Neuronal stem cell (in vitro differentiated cells): ENCODE data around the gene IL15. TPM values are rescaled to one million over a fixed set of nuclear protein-coding genes. Genes with fewer than 3 reads are reported as not detected.

ENCODE experiments used
- DNase-seq: peaks from one replicate; pipeline ENCODE4 v3.0.0-alpha.2; 2013; ENCODE audit warnings: low spot score
- H2AFZ ChIP-seq: one replicate; pipeline ENCODE4 v1.6.1; 2013; ENCODE audit warnings: mild to moderate bottlenecking, low read length, inconsistent platforms
- H2AK5ac ChIP-seq: 2 replicates; pipeline ENCODE4 v1.6.1; 2013; ENCODE audit warnings: low read depth, mild to moderate bottlenecking, inconsistent platforms, low read length, moderate library complexity, mixed read lengths
- H2BK120ac ChIP-seq: 2 replicates; pipeline ENCODE4 v1.6.1; 2013; ENCODE audit warnings: low read depth, mild to moderate bottlenecking, inconsistent platforms, low read length, moderate library complexity, mixed read lengths
- H2BK12ac ChIP-seq: one replicate; pipeline ENCODE4 v1.6.1; 2013; ENCODE audit warnings: low read length, inconsistent platforms
- H2BK15ac ChIP-seq: 2 replicates; pipeline ENCODE4 v1.6.1; 2013; ENCODE audit warnings: mild to moderate bottlenecking, low read length, inconsistent platforms, mixed read lengths
- H2BK5ac ChIP-seq: one replicate; pipeline ENCODE4 v1.6.1; 2013; ENCODE audit warnings: inconsistent platforms, mild to moderate bottlenecking, low read length, moderate library complexity
- H3K14ac ChIP-seq: one replicate; pipeline ENCODE4 v1.6.1; 2013; ENCODE audit warnings: low read length, inconsistent platforms
- H3K18ac ChIP-seq: 2 replicates; pipeline ENCODE4 v1.6.1; 2013; ENCODE audit warnings: low read length, inconsistent platforms
- H3K23ac ChIP-seq: 2 replicates; pipeline ENCODE4 v1.6.1; 2013; ENCODE audit warnings: low read depth, mild to moderate bottlenecking, mixed read lengths, low read length, inconsistent platforms; ENCODE audit not compliant: poor library complexity
- H3K27ac ChIP-seq: replicated peaks from 3 replicates; pipeline ENCODE4 v1.5.1; 2013; ENCODE audit warnings: low read length, inconsistent platforms
- H3K27me3 ChIP-seq, 3 experiments: 2 replicates each; pipeline ENCODE4 v1.6.1; 2013; ENCODE audit warnings: low read length in 3 of 3, mild to moderate bottlenecking in 2 of 3, inconsistent platforms in 1 of 3, low read depth in 1 of 3, mixed read lengths in 1 of 3, moderate library complexity in 1 of 3; ENCODE audit not compliant: control insufficient read depth in 3 of 3, insufficient read depth in 3 of 3
- H3K36me3 ChIP-seq, 2 donors: replicated peaks in 1 of 2; 2 replicates each; pipeline ENCODE4 v1.6.1; 2013; ENCODE audit warnings: low read length in 2 of 2; ENCODE audit not compliant: control insufficient read depth in 2 of 2, insufficient read depth in 2 of 2
- H3K4ac ChIP-seq: 2 replicates; pipeline ENCODE4 v1.6.1; 2013; ENCODE audit warnings: inconsistent platforms, mild to moderate bottlenecking, low read length, moderate library complexity
- H3K4me1 ChIP-seq, 2 donors: 1 replicate in 1 of 2; 2 replicates in 1 of 2; pipeline ENCODE4 v1.6.1; 2013; ENCODE audit warnings: low read length in 2 of 2, low read depth in 1 of 2; ENCODE audit not compliant: control insufficient read depth in 2 of 2, insufficient read depth in 1 of 2
- H3K4me2 ChIP-seq: one replicate; pipeline ENCODE4 v1.6.1; 2013; ENCODE audit warnings: mild to moderate bottlenecking, low read length, inconsistent platforms; ENCODE audit not compliant: insufficient read depth, poor library complexity, severe bottlenecking
- H3K4me3 ChIP-seq, 2 donors: 2 replicates each; pipeline ENCODE4 v1.5.1; 2013; ENCODE audit warnings: low read length in 2 of 2, mild to moderate bottlenecking in 2 of 2, inconsistent platforms in 1 of 2, moderate library complexity in 1 of 2
- H3K79me1 ChIP-seq: one replicate; pipeline ENCODE4 v1.6.1; 2013; ENCODE audit warnings: low read depth, mild to moderate bottlenecking, inconsistent platforms, low read length, moderate library complexity
- H3K9ac ChIP-seq: one replicate; pipeline ENCODE4 v1.6.1; 2013; ENCODE audit warnings: mild to moderate bottlenecking, low read depth, low read length, inconsistent platforms; ENCODE audit not compliant: poor library complexity
- H3K9me3 ChIP-seq, 2 donors: replicated peaks in 1 of 2; 2 replicates each; pipeline versions ENCODE3 to v1.6.1; 2013; ENCODE audit warnings: low read length in 2 of 2, mild to moderate bottlenecking in 2 of 2, inconsistent platforms in 1 of 2, low read depth in 1 of 2, mixed read lengths in 1 of 2, moderate library complexity in 1 of 2; ENCODE audit not compliant: control insufficient read depth in 2 of 2, insufficient read depth in 1 of 2
- H4K8ac ChIP-seq: one replicate; pipeline ENCODE4 v1.6.1; 2013; ENCODE audit warnings: low read depth, mild to moderate bottlenecking, inconsistent platforms, low read length, moderate library complexity
- H4K91ac ChIP-seq: one replicate; pipeline ENCODE4 v1.6.1; 2013; ENCODE audit warnings: low read length, low read depth, mild to moderate bottlenecking, inconsistent platforms; ENCODE audit not compliant: poor library complexity
- WGBS, 2 donors: extraction: QIAGEN DNeasy Blood & Tissue Kit; methylation state at CpG; one replicate each; pipeline ENCODE4 v1.1.7; 2013; ENCODE audit warnings: missing lambda C conversion rate in 2 of 2, mixed read lengths in 1 of 2; ENCODE audit not compliant: insufficient read length in 2 of 2, insufficient replicate concordance in 1 of 2; ENCODE audit errors: extremely low coverage in 2 of 2; 5-methylcytosine and 5-hydroxymethylcytosine counted together
- polyA plus RNA-seq, 2 experiments: library from polyadenylated mRNA; stranded (reverse); fragments of 200-250 nt; gene quantifications; one replicate each; pipeline ENCODE4 v1.2.3, GENCODE V29; 2013

Gene IL15
- 0.07 TPM for polyA plus RNA-seq (2013, experiment 1 of 2)
- 0.06 TPM for polyA plus RNA-seq (2013, experiment 2 of 2)

GRCh38 chr4:141636082-141636770 lies at the start of gene IL15:
Gene IL15 (plus strand): TSS chr4:141636583. CDS start chr4:141719465, 82,882 bp downstream.
- H2AFZ ChIP-seq: peak within 1 kb of the TSS; percentile 90
- H3K27me3 ChIP-seq: peaks cover 11 to 29% (median 22%) of the 10 kb centered on the region in 3 experiments
- H2BK5ac ChIP-seq: no peak within 1 kb of the TSS
- H3K4me1 ChIP-seq: peaks cover 4% of the 10 kb centered on the region in 2 donors
- peak within 1 kb of the TSS; percentile 43 to 87 for H3K4me3 ChIP-seq
- peak within 1 kb of the TSS; percentile 96 for H3K4me2 ChIP-seq
- H3K14ac ChIP-seq: no peak within 1 kb of the TSS
- H3K23ac ChIP-seq: peak within 1 kb of the TSS; percentile 1
- peak; percentile 30 for DNase-seq
- peak within 1 kb of the TSS; percentile 54 for H3K9ac ChIP-seq
- no peak within 1 kb of the TSS for H2BK12ac ChIP-seq
- no peak within 1 kb of the TSS for H2AK5ac ChIP-seq
- no peak within 1 kb of the TSS for H2BK15ac ChIP-seq
- no peaks in the 10 kb centered on the region for H3K9me3 ChIP-seq
- no peaks in the 10 kb centered on the region for H3K36me3 ChIP-seq
- no peak within 1 kb of the TSS for H2BK120ac ChIP-seq
- H3K4ac ChIP-seq: no peak within 1 kb of the TSS
- no peaks in the 10 kb centered on the region for H3K79me1 ChIP-seq
- WGBS, 2 donors: no CpG with 5 or more reads among the region's 43 CpGs
- no peak within 1 kb of the TSS for H4K91ac ChIP-seq
- H3K27ac ChIP-seq: no peak within 1 kb of the TSS
- peak within 1 kb of the TSS; percentile 65 for H3K18ac ChIP-seq
- no peak within 1 kb of the TSS for H4K8ac ChIP-seq

GRCh38 chr4:141587897-141588296 lies 48.5 kb upstream of the IL15 start:
- Histone ChIP-seq H3K36me3 (no peaks in the 10 kb centered on the region), H3K79me1 (no peaks in the 10 kb centered on the region), H4K91ac (no peak overlapping the region), H2BK12ac (no peak overlapping the region), H3K9me3 (no peaks in the 10 kb centered on the region), H3K18ac (no peak overlapping the region), H2AFZ (no peak overlapping the region), H3K4me1 (no peaks in the 10 kb centered on the region), H3K27ac (no peak overlapping the region), H3K27me3 (peaks cover 0 to 2% (median 0%) of the 10 kb centered on the region in 3 experiments), H3K23ac (no peak overlapping the region), H2BK5ac (no peak overlapping the region), H3K4ac (no peak overlapping the region), H3K4me3 (no peak overlapping the region), H4K8ac (no peak overlapping the region), H3K9ac (no peak overlapping the region), H3K14ac (no peak overlapping the region), H3K4me2 (no peak overlapping the region), H2BK15ac (no peak overlapping the region), H2BK120ac (no peak overlapping the region), H2AK5ac (no peak overlapping the region)
- DNase-seq: no peak
- no CpG with 5 or more reads among the region's 1 CpG for WGBS, 2 donors

GRCh38 chr4:141595531-141595930 lies 40.9 kb upstream of the IL15 start:
- Histone ChIP-seq H3K23ac (no peak overlapping the region), H3K36me3 (no peaks in the 10 kb centered on the region), H3K9me3 (no peaks in the 10 kb centered on the region), H3K18ac (no peak overlapping the region), H3K9ac (no peak overlapping the region), H3K14ac (no peak overlapping the region), H4K91ac (no peak overlapping the region), H2AK5ac (no peak overlapping the region), H3K4me3 (no peak overlapping the region), H3K4me2 (no peak overlapping the region), H3K4ac (no peak overlapping the region), H3K79me1 (no peaks in the 10 kb centered on the region), H4K8ac (no peak overlapping the region), H2BK15ac (no peak overlapping the region), H3K4me1 (no peaks in the 10 kb centered on the region), H2BK120ac (no peak overlapping the region), H2BK5ac (no peak overlapping the region), H3K27ac (no peak overlapping the region), H2AFZ (no peak overlapping the region), H2BK12ac (no peak overlapping the region), H3K27me3 (no peaks in the 10 kb centered on the region)
- no peak for DNase-seq

- Histone ChIP-seq H2AFZ (no peak overlapping the region), H3K4ac (no peak overlapping the region)
- WGBS, 2 donors: no CpG with 5 or more reads among the region's 3 CpGs
Observed at GRCh38 chr4:141599853-141600252, 36.5 kb upstream of the IL15 start.

More at GRCh38 chr4:141599853-141600252, 36.5 kb upstream of the IL15 start:
- Histone ChIP-seq H3K27ac (no peak overlapping the region), H3K9me3 (no peaks in the 10 kb centered on the region), H3K18ac (no peak overlapping the region), H2AK5ac (no peak overlapping the region), H3K14ac (no peak overlapping the region), H4K8ac (no peak overlapping the region), H3K4me1 (no peaks in the 10 kb centered on the region), H3K4me3 (no peak overlapping the region), H3K36me3 (no peaks in the 10 kb centered on the region), H2BK120ac (no peak overlapping the region), H4K91ac (no peak overlapping the region), H3K27me3 (no peaks in the 10 kb centered on the region), H3K4me2 (no peak overlapping the region), H2BK12ac (no peak overlapping the region), H2BK15ac (no peak overlapping the region), H3K23ac (no peak overlapping the region), H3K79me1 (no peaks in the 10 kb centered on the region), H2BK5ac (no peak overlapping the region), H3K9ac (no peak overlapping the region)
- no peak for DNase-seq
